Activated CD4-positive, alpha-beta memory T cell treated with anti-CD3 and anti-CD28 coated beads for 36 hours (primary cell): Measurements from ENCODE around the gene IL3RA. TPM values are rescaled to one million over a fixed set of nuclear protein-coding genes. Genes with fewer than 3 reads are reported as not detected.
"Not testable (repeated sequence)": the region's sequence is repeated elsewhere in the genome, so short reads cannot be mapped to it uniquely, and the experiment has no call there.

Source experiments
- CTCF ChIA-PET: fragments of 350-600 bp; sonication (Branson Sonifier 250); formaldehyde crosslinking; loops from one replicate; lab custom pipeline; 2021; ENCODE audit warnings: antibody characterized with exemption, inconsistent platforms; lab: Charles Lee
- POLR2A ChIA-PET: fragments of 350-600 bp; sonication (Branson Sonifier 250); formaldehyde crosslinking; loops from one replicate; lab custom pipeline; 2021; ENCODE audit warnings: antibody characterized with exemption; lab: Charles Lee
- DNase-seq: peaks from one replicate; pipeline ENCODE4 v3.0.0-alpha.2; 2020
- H3K27ac Mint-ChIP-seq: one replicate; pipeline ENCODE4 v1.8.0; 2021; ENCODE audit warnings: mixed read lengths
- H3K27me3 Mint-ChIP-seq: one replicate; pipeline ENCODE4 v1.8.0; 2021; ENCODE audit warnings: mixed read lengths
- H3K36me3 Mint-ChIP-seq: one replicate; pipeline ENCODE4 v1.8.0; 2021; ENCODE audit warnings: mixed read lengths
- H3K4me1 Mint-ChIP-seq: one replicate; pipeline ENCODE4 v1.8.0; 2021; ENCODE audit warnings: low read depth, mixed read lengths
- H3K4me3 Mint-ChIP-seq: one replicate; pipeline ENCODE4 v1.8.0; 2021; ENCODE audit warnings: mild to moderate bottlenecking, mixed read lengths
- H3K9me3 Mint-ChIP-seq: one replicate; pipeline ENCODE4 v1.8.0; 2021; ENCODE audit warnings: mixed read lengths
- intact Hi-C: fragments of 100-400 bp; cut with micrococcal nuclease; formaldehyde crosslinking; loops from one replicate; pipeline ENCODE4 v1.15.1; 2023
- microRNA-seq: library from miRNA; unstranded; fragments of <30 nt; microRNA quantifications from one replicate; pipeline ENCODE4 v1.2.0, GENCODE V29; 2022; ENCODE audit warnings: borderline number of aligned reads, borderline microRNAs expressed, borderline replicate concordance
- total RNA-seq, 2 experiments: library from RNA; stranded (reverse); gene quantifications; one replicate each; pipeline ENCODE4 v1.2.3, GENCODE V29; 2021

IL3RA gene
- total RNA-seq, 2 experiments from 2014 or later = 1.2 to 1.4 TPM

DNA sequence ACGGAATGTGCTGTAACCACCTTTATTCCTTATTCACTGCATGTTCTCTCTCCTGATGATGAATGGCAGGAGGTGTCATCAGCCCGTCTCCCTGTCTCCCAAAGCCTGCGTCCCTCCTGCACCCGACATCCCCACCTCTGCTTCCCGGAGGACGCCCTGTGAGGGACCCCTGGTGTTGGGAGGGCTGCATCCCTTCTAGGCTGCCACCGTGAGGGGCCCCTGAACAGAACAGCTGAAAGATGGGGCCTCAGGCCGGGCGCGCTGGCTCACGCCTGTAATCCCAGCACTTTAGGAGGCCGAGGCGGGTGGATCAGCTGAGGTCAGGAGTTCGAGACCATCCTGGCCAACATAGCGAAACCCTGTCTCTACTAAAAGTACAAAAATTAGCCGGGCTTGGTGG, 89.7 kb downstream of the IL3RA start:
- POLR2A ChIA-PET, CTCF ChIA-PET, H3K27me3 Mint-ChIP-seq, H3K27ac Mint-ChIP-seq, H3K4me1 Mint-ChIP-seq, intact Hi-C loops, H3K4me3 Mint-ChIP-seq, DNase-seq: not testable (repeated sequence)
- Mint-ChIP-seq H3K36me3 (peaks cover 55% of the 10 kb centered on the region), H3K9me3 (peaks cover 24% of the 10 kb centered on the region)

DNA sequence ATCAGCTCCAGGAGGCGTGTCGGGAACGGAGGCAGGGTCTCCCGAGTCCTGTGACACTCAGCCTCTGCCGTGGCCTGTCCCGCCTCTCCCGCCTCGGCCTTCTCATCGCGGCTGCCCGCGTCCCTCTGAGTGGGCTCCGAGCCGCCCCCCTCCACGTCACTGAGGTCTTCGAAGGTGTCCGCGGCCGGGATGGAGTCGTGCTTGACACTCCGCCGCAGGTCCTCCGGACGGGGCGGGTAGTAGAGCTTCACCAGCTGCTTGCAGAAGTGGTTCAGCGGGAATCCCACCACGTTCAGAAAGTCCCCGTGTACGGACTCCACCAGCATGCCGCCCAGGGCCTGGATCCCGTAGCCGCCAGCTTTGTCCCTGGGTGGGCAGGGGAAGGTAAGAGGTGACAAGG, 91.2 kb downstream of the IL3RA start:
- POLR2A ChIA-PET = no interaction called here
- H3K9me3 Mint-ChIP-seq = peaks cover 12% of the 10 kb centered on the region
- no peak overlapping the region for H3K27ac Mint-ChIP-seq
- H3K4me1 Mint-ChIP-seq = no peaks in the 10 kb centered on the region
- no peak overlapping the region for H3K4me3 Mint-ChIP-seq
- intact Hi-C loops = no loop called here
- H3K27me3 Mint-ChIP-seq = no peaks in the 10 kb centered on the region
- H3K36me3 Mint-ChIP-seq = peaks cover 45% of the 10 kb centered on the region
- CTCF ChIA-PET = no interaction called here
- DNase-seq = no peak

DNA sequence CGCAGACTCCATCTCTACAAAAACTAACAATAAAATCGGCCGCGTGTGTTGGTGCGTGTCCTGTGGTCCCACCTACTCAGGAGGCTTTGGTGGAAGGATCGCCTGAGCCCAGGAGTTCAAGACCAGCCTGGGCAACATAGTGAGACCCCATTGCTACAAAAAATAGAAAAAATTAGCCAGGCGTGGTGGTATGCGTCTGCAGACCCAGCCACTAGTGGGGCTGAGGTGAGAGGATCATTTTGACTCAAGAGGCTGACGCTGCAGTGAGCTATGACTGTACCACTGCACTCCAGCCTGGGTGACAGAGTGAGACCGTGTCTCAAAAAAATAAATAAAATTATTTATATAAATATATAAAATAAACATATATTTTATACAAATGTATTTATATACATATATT, 93.9 kb downstream of the IL3RA start:
- intact Hi-C loops = no loop called here
- Mint-ChIP-seq H3K9me3 (no peaks in the 10 kb centered on the region), H3K4me3 (no peak overlapping the region), H3K36me3 (peaks cover 25% of the 10 kb centered on the region), H3K27me3 (no peaks in the 10 kb centered on the region), H3K27ac (no peak overlapping the region), H3K4me1 (no peaks in the 10 kb centered on the region)
- ChIA-PET CTCF (no interaction called here), POLR2A (no interaction called here)
- DNase-seq = peak; percentile 42

Small RNAs within 50 kb of the gene (microRNA-seq; reads per million reads assigned to microRNA genes)
- not detected for gene MIR3690

Other genes starting within 250 kb of the IL3RA start
- gene CRLF2, start 124.1 kb upstream of the IL3RA start, total RNA-seq = 1 to 10 TPM in 1 of 2 experiments, under 1 TPM in 1; 0.44 to 1.3 TPM
- gene CSF2RA, start 68.0 kb upstream of the IL3RA start, total RNA-seq = under 1 TPM; 0.38 to 0.39 TPM
- 100 to 1,000 TPM; 399 to 407 TPM for gene SLC25A6, start 55.3 kb downstream of the IL3RA start, total RNA-seq
- gene ASMTL, start 116.1 kb downstream of the IL3RA start, total RNA-seq = 10 to 100 TPM; 65.2 to 67.4 TPM
- 10 to 100 TPM; 30.2 to 32.7 TPM for gene P2RY8, start 200.4 kb downstream of the IL3RA start, total RNA-seq